GM23338 (cell line): ENCODE results near the gene YLPM1. TPM values are rescaled to one million over a fixed set of nuclear protein-coding genes. Genes with fewer than 3 reads are reported as not detected.

ENCODE experiments used
- ATAC-seq: fragments of 200-7000 bp; cut with Tn5 transposase; 3 replicates; pipeline ENCODE4 v1.9.1; 2020
- DNase-seq: peaks from one replicate; pipeline ENCODE4 v3.0.0-alpha.2; 2015; ENCODE audit warnings: low spot score
- H2AFZ ChIP-seq: fragments of 200-600 bp; sonication (generic); 2 replicates; pipeline ENCODE4 v1.8.0; 2016; ENCODE audit warnings: antibody characterized with exemption, mild to moderate bottlenecking, moderate library complexity
- H3F3A ChIP-seq: fragments of 200-600 bp; sonication (generic); replicated peaks from 2 replicates; pipeline ENCODE4 v1.8.0; 2017; ENCODE audit warnings: antibody characterized with exemption, mixed run types, low read depth
- H3K27ac ChIP-seq: fragments of 200-600 bp; sonication (generic); 2 replicates; pipeline ENCODE4 v1.6.1; 2016; ENCODE audit warnings: low read depth
- H3K27me3 ChIP-seq: fragments of 200-600 bp; sonication (generic); 2 replicates; pipeline ENCODE4 v1.8.0; 2016; ENCODE audit warnings: mild to moderate bottlenecking, mixed run types, moderate library complexity; ENCODE audit not compliant: insufficient read depth
- H3K36me3 ChIP-seq: fragments of 200-600 bp; sonication (generic); 2 replicates; pipeline ENCODE4 v1.8.0; 2016; ENCODE audit warnings: mild to moderate bottlenecking; ENCODE audit not compliant: insufficient read depth
- H3K4me1 ChIP-seq: fragments of 200-600 bp; sonication (generic); 2 replicates; pipeline ENCODE4 v1.8.0; 2016; ENCODE audit warnings: mild to moderate bottlenecking, moderate library complexity; ENCODE audit not compliant: insufficient read depth
- H3K4me2 ChIP-seq: fragments of 200-600 bp; sonication (generic); 2 replicates; pipeline ENCODE4 v1.7.1; 2017; ENCODE audit warnings: mixed run types
- H3K4me3 ChIP-seq: fragments of 200-600 bp; sonication (generic); 2 replicates; pipeline ENCODE4 v1.6.1; 2016; ENCODE audit warnings: mixed run types
- H3K79me2 ChIP-seq: fragments of 200-600 bp; sonication (generic); replicated peaks from 2 replicates; pipeline ENCODE4 v1.8.0; 2017; ENCODE audit warnings: mild to moderate bottlenecking; ENCODE audit not compliant: insufficient read depth
- H3K9me2 ChIP-seq: fragments of 200-600 bp; sonication (generic); 2 replicates; pipeline ENCODE4 v1.8.0; 2017; ENCODE audit not compliant: insufficient read depth
- H4K20me1 ChIP-seq: fragments of 200-600 bp; sonication (generic); replicated peaks from 2 replicates; pipeline ENCODE4 v1.8.0; 2017; ENCODE audit warnings: mild to moderate bottlenecking; ENCODE audit not compliant: insufficient read depth
- H3K27ac Mint-ChIP-seq: 2 replicates; pipeline ENCODE4 v1.8.0; 2020; ENCODE audit warnings: inconsistent platforms, mild to moderate bottlenecking, moderate library complexity, mixed read lengths
- H3K27me3 Mint-ChIP-seq: 3 replicates; pipeline ENCODE4 v1.8.0; 2022; ENCODE audit warnings: low read depth, mild to moderate bottlenecking, moderate library complexity, mixed read lengths, inconsistent platforms; ENCODE audit not compliant: insufficient read depth, poor library complexity
- H3K36me3 Mint-ChIP-seq: 3 replicates; pipeline ENCODE4 v1.8.0; 2021; ENCODE audit warnings: low read depth, mild to moderate bottlenecking, inconsistent platforms, moderate library complexity, mixed read lengths
- H3K4me1 Mint-ChIP-seq: 3 replicates; pipeline ENCODE4 v1.8.0; 2020; ENCODE audit warnings: mild to moderate bottlenecking, inconsistent platforms, mixed read lengths
- H3K4me3 Mint-ChIP-seq: 3 replicates; pipeline ENCODE4 v1.8.0; 2021; ENCODE audit warnings: moderate library complexity, mild to moderate bottlenecking, inconsistent platforms, mixed read lengths
- H3K9me3 Mint-ChIP-seq: 3 replicates; pipeline ENCODE4 v1.8.0; 2020; ENCODE audit warnings: moderate library complexity, mild to moderate bottlenecking, inconsistent platforms, mixed read lengths
- CREB1 ChIP-seq: fragments of 250-450 bp; sonication (Bioruptor Pico); IDR thresholded peaks from 2 replicates; pipeline ENCODE4 v1.5.0; 2020; ENCODE audit warnings: low read depth, mild to moderate bottlenecking, moderate library complexity
- CTCF ChIP-seq, 2 experiments: fragments of 200-600 bp in 1 of 2; sonication (generic) in 1 of 2; conservative IDR thresholded peaks; 2 replicates each; pipeline versions ENCODE4 v1.5.1 to v1.6.1; 2016 to 2017; ENCODE audit warnings: antibody characterized with exemption in 2 of 2, low read depth in 2 of 2, mild to moderate bottlenecking in 2 of 2, moderate library complexity in 1 of 2
- EZH2 ChIP-seq: fragments of 200-600 bp; sonication (generic); IDR thresholded peaks from one replicate; pipeline ENCODE4 v1.8.0; 2017; ENCODE audit warnings: antibody characterized with exemption, mild to moderate bottlenecking, low read depth; ENCODE audit not compliant: unreplicated experiment
- EZH2phosphoT487 ChIP-seq: fragments of 200-600 bp; sonication (generic); IDR thresholded peaks from one replicate; pipeline ENCODE4 v1.8.1; 2018; ENCODE audit warnings: antibody characterized with exemption; ENCODE audit not compliant: unreplicated experiment
- JUNB ChIP-seq: IDR thresholded peaks from one replicate; pipeline ENCODE4 v1.6.1; 2016; ENCODE audit warnings: antibody characterized with exemption; ENCODE audit not compliant: unreplicated experiment
- NANOG ChIP-seq: IDR thresholded peaks from 2 replicates; pipeline ENCODE4 v1.6.1; 2016; ENCODE audit warnings: antibody characterized with exemption, borderline replicate concordance
- REST ChIP-seq: IDR thresholded peaks from one replicate; pipeline ENCODE4 v1.6.1; 2018; ENCODE audit warnings: antibody characterized with exemption; ENCODE audit not compliant: unreplicated experiment
- ZNF331 ChIP-seq: fragments of 250-450 bp; sonication (Bioruptor Pico); IDR thresholded peaks from 2 replicates; pipeline ENCODE4 v1.5.0; 2020; ENCODE audit warnings: low read depth, mild to moderate bottlenecking, moderate library complexity
- ZNF462 ChIP-seq: fragments of 250-450 bp; sonication (Bioruptor Pico); IDR thresholded peaks from 2 replicates; pipeline ENCODE4 v1.5.0; 2020; ENCODE audit warnings: mild to moderate bottlenecking, moderate library complexity
- polyA plus RNA-seq: library from polyadenylated mRNA; unstranded; fragments of >200 nt; fragmentation: Nextera tagmentation; extraction: Ambion mirVana; gene quantifications from 2 replicates; pipeline ENCODE4 v1.2.1, GENCODE V29; 2016
- total RNA-seq: library from RNA; depleted of rRNA; stranded (reverse); fragments of >200 nt; shearing (Covaris generic); gene quantifications from 2 replicates; pipeline ENCODE4 v1.2.3, GENCODE V29; 2014

Gene YLPM1
- total and polyA plus RNA-seq, 2 experiments from 2014 or later: 39.2 to 58.4 TPM

DNA sequence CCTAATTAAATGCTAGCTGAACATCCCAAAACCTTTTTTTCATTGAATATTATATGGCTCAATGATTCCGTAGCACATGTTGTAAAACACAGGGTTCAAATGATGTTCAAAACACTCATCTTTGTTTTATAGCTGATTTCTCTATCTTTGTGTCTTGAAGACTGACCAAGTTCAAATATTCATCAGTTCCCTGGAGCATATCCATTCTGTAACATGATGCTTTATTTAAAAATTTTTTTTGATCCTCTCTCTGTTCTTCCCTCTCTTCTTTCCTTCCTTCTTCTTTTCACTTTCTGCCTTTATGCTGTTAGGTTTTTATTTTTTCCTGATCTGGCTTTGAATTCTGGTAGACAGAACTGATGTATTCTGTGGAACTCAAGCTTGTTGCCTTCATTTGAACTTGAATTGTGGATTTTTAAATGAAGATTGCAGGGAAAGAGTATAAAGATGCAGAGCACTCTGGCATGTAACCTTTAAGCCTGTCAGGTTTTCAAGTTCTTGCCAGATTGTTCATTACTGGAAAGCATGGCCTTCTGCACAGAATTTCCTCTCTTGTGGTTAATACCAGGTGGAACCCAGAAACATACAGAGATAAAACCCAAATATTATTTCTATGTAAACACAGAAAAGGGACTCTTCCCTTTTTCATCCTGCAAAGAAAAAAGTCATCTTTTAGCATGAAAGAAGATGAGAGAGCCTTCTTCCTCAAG lies 73.3 kb downstream of the YLPM1 start:
- H3K4me3 Mint-ChIP-seq: no peak overlapping the region
- ATAC-seq (no peak), DNase-seq (no peak)
- no peaks in the 10 kb centered on the region for H4K20me1 ChIP-seq
- no peak overlapping the region for H3K27ac ChIP-seq
- H3K79me2 ChIP-seq: no peaks in the 10 kb centered on the region
- H3K4me2 ChIP-seq: no peak overlapping the region
- H3K27me3 Mint-ChIP-seq: peaks cover 2% of the 10 kb centered on the region
- no peak overlapping the region for H3K4me3 ChIP-seq
- H3K4me1 Mint-ChIP-seq: no peaks in the 10 kb centered on the region; the same call in 2 of the 3 replicates
- no peak for TF ChIP-seq EZH2
- TF ChIP-seq JUNB: no peak
- no peak for TF ChIP-seq EZH2phosphoT487
- no peak for TF ChIP-seq CREB1 (CRISPR knock-in tag)
- no peak for TF ChIP-seq ZNF331
- no peak for TF ChIP-seq CTCF (conservative IDR thresholded peaks at IDR 0.05; ENCODE audit: low read depth in 2 of 2)
- peaks cover 10% of the 10 kb centered on the region; the same call in 1 of the 2 replicates for H3K36me3 ChIP-seq
- H3K27ac Mint-ChIP-seq: no peak overlapping the region
- peaks cover 3% of the 10 kb centered on the region; the same call in 2 of the 3 replicates for H3K36me3 Mint-ChIP-seq
- H3K9me3 Mint-ChIP-seq: no peaks in the 10 kb centered on the region
- H3K27me3 ChIP-seq: no peaks in the 10 kb centered on the region
- H2AFZ ChIP-seq: no peak overlapping the region
- H3F3A ChIP-seq: no peaks in the 10 kb centered on the region
- no peaks in the 10 kb centered on the region for H3K4me1 ChIP-seq
- no peaks in the 10 kb centered on the region for H3K9me2 ChIP-seq

- Mint-ChIP-seq H3K36me3 (peaks cover 3% of the 10 kb centered on the region; the same call in 2 of the 3 replicates), H3K27ac (no peak overlapping the region), H3K4me3 (no peak overlapping the region), H3K4me1 (peaks cover 5% of the 10 kb centered on the region; the same call in 2 of the 3 replicates), H3K27me3 (peaks cover 2% of the 10 kb centered on the region), H3K9me3 (no peaks in the 10 kb centered on the region)
- H3K4me2 ChIP-seq: no peak overlapping the region
- no peak overlapping the region for H2AFZ ChIP-seq
- no peaks in the 10 kb centered on the region for H3K4me1 ChIP-seq
- H3K4me3 ChIP-seq: no peak overlapping the region
- DNase-seq (no peak), ATAC-seq (no peak)
- peaks cover 10% of the 10 kb centered on the region; the same call in 1 of the 2 replicates for H3K36me3 ChIP-seq
- H3K9me2 ChIP-seq: no peaks in the 10 kb centered on the region
- no peaks in the 10 kb centered on the region for H3K79me2 ChIP-seq
- H3F3A ChIP-seq: no peaks in the 10 kb centered on the region
- no peak overlapping the region for H3K27ac ChIP-seq
- H3K27me3 ChIP-seq: no peaks in the 10 kb centered on the region
- H4K20me1 ChIP-seq: no peaks in the 10 kb centered on the region
- no peak for TF ChIP-seq ZNF462 (CRISPR knock-in tag)
- no peak for TF ChIP-seq REST
- no peak for TF ChIP-seq EZH2phosphoT487
- TF ChIP-seq NANOG: no peak
- no peak for TF ChIP-seq ZNF331
- no peak for TF ChIP-seq EZH2
Measured at GRCh38 chr14:74838166-74838565, 75.0 kb downstream of the YLPM1 start.
